ENCODE data around the gene ERO1A. TPM values are rescaled to one million over a fixed set of nuclear protein-coding genes. Genes with fewer than 3 reads are reported as not detected.
"Not testable (repeated sequence)": the region's sequence is repeated elsewhere in the genome, so short reads cannot be mapped to it uniquely, and the experiment has no call there.

Gene ERO1A
- total RNA-seq, 1 donor from 2014 or later: 94.5 TPM

- H3K36me3 ChIP-seq (ENCODE audit: control insufficient read depth, insufficient read depth, low read length): no peaks in the 10 kb centered on the region
- H3K4me3 ChIP-seq (ENCODE audit: low read depth, low read length): no peak overlapping the region
- TF ChIP-seq CTCF (IDR thresholded peaks at IDR 0.05; ENCODE audit: insufficient read depth, low read length, poor library complexity, severe bottlenecking): no peak
- DNase-seq (ENCODE audit: low read depth): no peak
- H3K27me3 ChIP-seq (ENCODE audit: control insufficient read depth, insufficient read depth, low read length): no peaks in the 10 kb centered on the region
These were observed 38.5 kb upstream of the ERO1A start for GRCh38 chr14:52733824-52734223.

DNA sequence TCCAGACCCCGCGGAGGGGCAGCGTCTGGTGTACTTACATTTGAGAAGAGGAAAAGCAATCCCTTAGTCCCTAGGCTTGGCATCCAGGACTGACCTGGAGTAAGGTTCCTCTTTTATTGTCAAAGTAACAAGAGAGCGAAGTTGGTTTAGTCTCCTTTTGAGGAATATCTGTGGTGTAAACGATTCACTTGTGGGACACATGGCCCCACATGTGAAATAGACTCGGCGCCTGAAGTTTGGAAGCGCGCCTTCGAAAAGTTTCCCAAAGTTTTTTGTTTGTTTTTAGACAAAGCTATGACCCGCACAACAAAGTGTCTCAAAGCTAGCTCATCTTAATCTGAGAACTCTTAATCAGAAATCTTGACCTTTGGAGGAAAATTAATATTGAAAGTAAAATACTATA is 35.4 kb upstream of the ERO1A start:
- H3K27me3 ChIP-seq (ENCODE audit: control insufficient read depth, insufficient read depth, low read length): no peaks in the 10 kb centered on the region
- peak overlapping the region; percentile 74 for H3K4me3 ChIP-seq (ENCODE audit: low read depth, low read length)
- no peaks in the 10 kb centered on the region for H3K36me3 ChIP-seq (ENCODE audit: control insufficient read depth, insufficient read depth, low read length)
- DNase-seq (ENCODE audit: low read depth): no peak
- no peak for TF ChIP-seq CTCF (IDR thresholded peaks at IDR 0.05; ENCODE audit: insufficient read depth, low read length, poor library complexity, severe bottlenecking)

DNA sequence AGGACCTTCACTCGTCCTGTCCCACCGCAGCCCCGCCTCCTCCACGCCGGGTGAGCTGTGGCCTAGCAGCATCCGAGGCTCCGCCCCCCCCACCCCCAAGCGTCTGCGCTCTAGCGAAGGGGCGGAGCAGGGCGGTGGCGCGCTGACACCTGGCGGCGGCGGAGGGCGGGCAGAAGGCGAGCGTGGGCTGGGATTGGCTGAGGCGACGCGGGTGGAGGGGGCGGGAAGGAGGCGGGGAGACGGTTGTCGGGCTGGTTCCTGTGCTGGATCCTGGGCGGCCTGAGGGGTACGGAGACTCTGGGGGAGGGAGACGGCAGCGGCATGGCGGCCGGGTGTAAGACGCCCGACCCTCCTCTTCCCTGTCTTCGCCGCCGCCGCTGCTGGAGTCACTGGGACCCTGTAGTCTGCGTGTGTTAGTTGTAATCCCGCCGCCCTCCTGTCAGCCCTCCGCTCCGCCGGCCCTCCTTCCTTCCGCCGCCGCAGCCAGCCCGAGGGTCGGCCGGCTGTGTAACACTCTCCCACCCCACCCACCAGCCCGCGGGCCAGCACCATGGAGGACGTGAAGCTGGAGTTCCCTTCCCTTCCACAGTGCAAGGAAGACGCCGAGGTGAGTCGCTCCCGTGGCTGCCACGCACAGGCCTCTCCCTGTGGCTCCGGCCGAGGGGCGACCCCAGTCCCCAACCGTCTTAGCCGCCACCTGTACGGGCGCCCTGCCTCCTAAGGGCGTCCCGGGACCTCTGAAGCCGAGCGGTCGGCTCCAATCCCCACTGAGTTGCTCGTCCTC is 34.8 kb upstream of the ERO1A start, which contains the start of gene STYX:
TSS of gene STYX (plus strand) at position 242 of the 784 bp plus-strand sequence. CDS start at position 551, 309 bp downstream.
- peak; percentile 92 for DNase-seq (ENCODE audit: low read depth)
- no peak for TF ChIP-seq CTCF (IDR thresholded peaks at IDR 0.05; ENCODE audit: insufficient read depth, low read length, poor library complexity, severe bottlenecking)
- no peaks in the 10 kb centered on the region for H3K36me3 ChIP-seq (ENCODE audit: control insufficient read depth, insufficient read depth, low read length)

GRCh38 chr14:52729585-52729924 is 34.2 kb upstream of the ERO1A start:
- TF ChIP-seq CTCF (IDR thresholded peaks at IDR 0.05; ENCODE audit: insufficient read depth, low read length, poor library complexity, severe bottlenecking): no peak
- no peak for DNase-seq (ENCODE audit: low read depth)
- Histone ChIP-seq H3K36me3 (ENCODE audit: control insufficient read depth, insufficient read depth, low read length) (no peaks in the 10 kb centered on the region), H3K4me3 (ENCODE audit: low read depth, low read length) (peak overlapping the region; percentile 18), H3K27me3 (ENCODE audit: control insufficient read depth, insufficient read depth, low read length) (no peaks in the 10 kb centered on the region)

More for the DNA sequence above, 34.8 kb upstream of the ERO1A start, which contains the start of gene STYX:
- H3K27me3 ChIP-seq (ENCODE audit: control insufficient read depth, insufficient read depth, low read length): no peaks in the 10 kb centered on the region
- H3K4me3 ChIP-seq (ENCODE audit: low read depth, low read length): peak within 1 kb of the TSS; percentile 74

DNA sequence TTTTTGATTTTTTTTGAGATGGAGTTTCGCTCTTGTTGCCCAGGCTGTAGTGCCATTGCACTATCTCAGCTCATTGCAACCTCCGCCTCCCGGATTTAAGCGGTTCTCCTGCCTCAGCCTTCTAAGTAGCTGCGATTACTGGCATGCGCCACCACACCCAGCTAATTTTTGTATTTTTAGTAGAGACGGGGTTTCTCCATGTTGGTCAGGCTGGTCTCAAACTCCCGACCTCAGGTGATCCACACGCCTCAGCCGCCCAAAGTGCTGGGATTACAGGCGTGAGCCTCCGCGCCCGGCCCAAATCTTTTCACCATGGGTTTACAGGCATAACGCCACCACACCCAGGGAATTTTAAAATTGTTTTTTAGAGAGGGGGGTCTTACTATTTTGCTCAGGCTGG is 33.7 kb upstream of the ERO1A start:
- not testable (repeated sequence) for H3K36me3 ChIP-seq (ENCODE audit: control insufficient read depth, insufficient read depth, low read length); DNase-seq (ENCODE audit: low read depth); H3K4me3 ChIP-seq (ENCODE audit: low read depth, low read length); H3K27me3 ChIP-seq (ENCODE audit: control insufficient read depth, insufficient read depth, low read length)

GRCh38 chr14:52727509-52727908 is 32.2 kb upstream of the ERO1A start:
- not testable (repeated sequence) for H3K36me3 ChIP-seq (ENCODE audit: control insufficient read depth, insufficient read depth, low read length); DNase-seq (ENCODE audit: low read depth); H3K4me3 ChIP-seq (ENCODE audit: low read depth, low read length); H3K27me3 ChIP-seq (ENCODE audit: control insufficient read depth, insufficient read depth, low read length)

GRCh38 chr14:52724360-52724644 is 28.9 kb upstream of the ERO1A start:
- TF ChIP-seq CTCF (IDR thresholded peaks at IDR 0.05; ENCODE audit: insufficient read depth, low read length, poor library complexity, severe bottlenecking): no peak
- H3K27me3 ChIP-seq (ENCODE audit: control insufficient read depth, insufficient read depth, low read length): no peaks in the 10 kb centered on the region
- no peak for DNase-seq (ENCODE audit: low read depth)
- no peaks in the 10 kb centered on the region for H3K36me3 ChIP-seq (ENCODE audit: control insufficient read depth, insufficient read depth, low read length)
- no peak overlapping the region for H3K4me3 ChIP-seq (ENCODE audit: low read depth, low read length)

All from kidney epithelial cell (primary cell).